ENCODE data around the gene TNNT3.

GRCh38 chr11:1893581-1894359 is 25.7 kb upstream of the TNNT3 start:
- TF ChIP-seq POLR2AphosphoS5 (IDR thresholded peaks at IDR 0.05) (no peak), CTCF (IDR thresholded peaks at IDR 0.05) (no peak)

All from prostate gland (tissue), 2 donors.